H1 (cell line): ENCODE measurements around the gene MRPL28. TPM values are rescaled to one million over a fixed set of nuclear protein-coding genes. Genes with fewer than 3 reads are reported as not detected.
A peak's percentile ranks its signal among the peaks of the same experiment; 100 is the strongest.

ENCODE experiments used
- CTCF ChIA-PET: fragments of 300-600 bp; sonication (Branson Sonifier 250); formaldehyde crosslinking; loops from one replicate; lab custom pipeline; 2021; ENCODE audit not compliant: partially characterized antibody; lab: Charles Lee
- POLR2A ChIA-PET: fragments of 300-600 bp; sonication (Branson Sonifier 250); formaldehyde crosslinking; loops from one replicate; lab custom pipeline; 2021; ENCODE audit warnings: inconsistent platforms; ENCODE audit not compliant: partially characterized antibody; lab: Charles Lee
- DNase-seq, 2 experiments: peaks; one replicate each; pipeline versions ENCODE4 v3.0.0 to v3.0.0-alpha.2; 2010 to 2022; ENCODE audit warnings: low spot score in 2 of 2, low read depth in 1 of 2, mixed read lengths in 1 of 2
- FAIRE-seq: peaks from 2 replicates; lab custom pipeline; 2011; peaks lifted over from hg19 to GRCh38; lab: Jason Lieb, UNC
- H2AFZ ChIP-seq: 2 replicates; pipeline ENCODE4 v1.8.1; 2012; ENCODE audit warnings: low read length, inconsistent platforms
- H2AK5ac ChIP-seq: 2 replicates; pipeline ENCODE4 v1.6.1; 2013; ENCODE audit warnings: low read depth, low read length
- H2BK120ac ChIP-seq: replicated peaks from 2 replicates; pipeline ENCODE3; 2013; ENCODE audit warnings: low read depth, low read length, inconsistent platforms
- H2BK12ac ChIP-seq: 2 replicates; pipeline ENCODE4 v1.6.1; 2013; ENCODE audit warnings: low read depth, low read length
- H2BK15ac ChIP-seq: 2 replicates; pipeline ENCODE4 v1.6.1; 2013; ENCODE audit warnings: low read length
- H2BK20ac ChIP-seq: 2 replicates; pipeline ENCODE4 v1.6.1; 2013; ENCODE audit warnings: low read length
- H2BK5ac ChIP-seq: 2 replicates; pipeline ENCODE4 v1.6.1; 2013; ENCODE audit warnings: low read depth, low read length
- H3K14ac ChIP-seq: 2 replicates; pipeline ENCODE4 v1.6.1; 2013; ENCODE audit warnings: inconsistent platforms; ENCODE audit not compliant: insufficient read length
- H3K18ac ChIP-seq: 2 replicates; pipeline ENCODE4 v1.6.1; 2013; ENCODE audit warnings: low read length; ENCODE audit errors: extremely low read depth
- H3K23ac ChIP-seq: 2 replicates; pipeline ENCODE4 v1.6.1; 2013; ENCODE audit warnings: inconsistent platforms; ENCODE audit not compliant: insufficient read length
- H3K23me2 ChIP-seq: 2 replicates; pipeline ENCODE4 v1.6.1; 2013; ENCODE audit warnings: low read depth, low read length
- H3K27ac ChIP-seq: 2 replicates; pipeline ENCODE4 v1.6.1; 2011; ENCODE audit warnings: low read depth, low read length, inconsistent platforms
- H3K27me3 ChIP-seq, 4 experiments: replicated peaks in 1 of 4; 1 replicate in 1 of 4; 2 replicates in 3 of 4; pipeline versions ENCODE4 v1.6.1 to v1.8.1; 2011 to 2013; ENCODE audit warnings: low read length in 3 of 4, mild to moderate bottlenecking in 3 of 4, inconsistent platforms in 2 of 4, mixed read lengths in 2 of 4, moderate library complexity in 1 of 4; ENCODE audit not compliant: control insufficient read depth in 3 of 4, insufficient read depth in 3 of 4; ENCODE audit errors: extremely low read depth in 1 of 4
- H3K36me3 ChIP-seq, 4 experiments: 2 replicates each; pipeline versions ENCODE4 v1.6.1 to v1.8.1; 2011 to 2013; ENCODE audit warnings: mild to moderate bottlenecking in 4 of 4, low read length in 3 of 4, moderate library complexity in 2 of 4, control low read depth in 1 of 4, inconsistent platforms in 1 of 4; ENCODE audit not compliant: insufficient read depth in 4 of 4, control insufficient read depth in 2 of 4
- H3K4ac ChIP-seq: replicated peaks from 2 replicates; pipeline ENCODE3; 2013; ENCODE audit warnings: low read length, low read depth, mixed read lengths, inconsistent platforms; ENCODE audit not compliant: insufficient read length
- H3K4me1 ChIP-seq, 4 experiments: replicated peaks in 1 of 4; 1 replicate in 1 of 4; 2 replicates in 3 of 4; pipeline versions ENCODE4 v1.6.1 to v1.8.1; 2011 to 2013; ENCODE audit warnings: low read length in 3 of 4, inconsistent platforms in 2 of 4, mixed read lengths in 1 of 4; ENCODE audit not compliant: insufficient read depth in 4 of 4, control insufficient read depth in 3 of 4
- H3K4me2 ChIP-seq, 2 experiments: 2 replicates each; pipeline versions ENCODE4 v1.6.1 to v1.8.1; 2011 to 2013; ENCODE audit warnings: low read depth in 2 of 2, low read length in 2 of 2, control low read depth in 1 of 2, inconsistent platforms in 1 of 2, mild to moderate bottlenecking in 1 of 2; ENCODE audit not compliant: insufficient read depth in 1 of 2
- H3K4me3 ChIP-seq, 4 experiments: fragments of 200-600, 300-600 bp in 1 of 4; sonication (generic), shearing (Covaris generic), sonication (Bioruptor Twin) in 1 of 4; 2 replicates each; pipeline versions ENCODE4 v1.5.1 to v1.8.1; 2011 to 2016; ENCODE audit warnings: low read length in 4 of 4, low read depth in 3 of 4, control low read depth in 2 of 4, inconsistent platforms in 2 of 4, mild to moderate bottlenecking in 2 of 4, mixed read lengths in 1 of 4, moderate library complexity in 1 of 4; ENCODE audit not compliant: insufficient read depth in 2 of 4; ENCODE audit errors: extremely low read depth in 1 of 4
- H3K56ac ChIP-seq: replicated peaks from 2 replicates; pipeline ENCODE3; 2013; ENCODE audit warnings: low read depth, mild to moderate bottlenecking, mixed read lengths, low read length, inconsistent platforms; ENCODE audit not compliant: insufficient read length
- H3K79me1 ChIP-seq: 2 replicates; pipeline ENCODE4 v1.6.1; 2013; ENCODE audit warnings: low read depth, low read length, control low read depth
- H3K79me2 ChIP-seq, 2 experiments: 2 replicates each; pipeline versions ENCODE4 v1.6.1 to v1.8.1; 2012 to 2013; ENCODE audit warnings: low read length in 2 of 2, mild to moderate bottlenecking in 2 of 2, inconsistent platforms in 1 of 2; ENCODE audit not compliant: insufficient read depth in 2 of 2, control insufficient read depth in 1 of 2
- H3K9ac ChIP-seq, 4 experiments: replicated peaks in 1 of 4; 1 replicate in 1 of 4; 2 replicates in 3 of 4; pipeline versions ENCODE4 v1.6.1 to v1.8.1; 2011 to 2013; ENCODE audit warnings: low read depth in 3 of 4, low read length in 3 of 4, control low read depth in 2 of 4, mild to moderate bottlenecking in 2 of 4, moderate library complexity in 2 of 4, inconsistent platforms in 1 of 4; ENCODE audit errors: extremely low read depth in 1 of 4
- H3K9me3 ChIP-seq, 2 experiments: 2 replicates each; pipeline versions ENCODE4 v1.6.1 to v1.8.1; 2012 to 2013; ENCODE audit warnings: mild to moderate bottlenecking in 2 of 2, moderate library complexity in 2 of 2, control low read depth in 1 of 2, inconsistent platforms in 1 of 2, low read depth in 1 of 2, low read length in 1 of 2, mixed read lengths in 1 of 2; ENCODE audit not compliant: insufficient read depth in 2 of 2
- H4K20me1 ChIP-seq, 2 experiments: replicated peaks in 1 of 2; 2 replicates each; pipeline versions ENCODE3 to v1.8.1; 2011 to 2013; ENCODE audit warnings: inconsistent platforms in 2 of 2, low read length in 2 of 2, mild to moderate bottlenecking in 1 of 2; ENCODE audit not compliant: insufficient read depth in 2 of 2, control insufficient read depth in 1 of 2
- H4K5ac ChIP-seq: 2 replicates; pipeline ENCODE4 v1.6.1; 2013; ENCODE audit warnings: low read length, low read depth, mixed read lengths, inconsistent platforms; ENCODE audit not compliant: insufficient read length
- H4K8ac ChIP-seq: 2 replicates; pipeline ENCODE4 v1.8.0; 2013; ENCODE audit warnings: mild to moderate bottlenecking, moderate library complexity, low read length, inconsistent platforms; ENCODE audit not compliant: insufficient read depth; ENCODE audit errors: extremely low read depth
- H4K91ac ChIP-seq: replicated peaks from 2 replicates; pipeline ENCODE3; 2013; ENCODE audit warnings: low read length, mixed read lengths, inconsistent platforms; ENCODE audit not compliant: insufficient read length
- FOSL1 ChIP-seq: IDR thresholded peaks from 2 replicates; pipeline ENCODE4 v1.6.1; 2011; ENCODE audit warnings: mild to moderate bottlenecking, low read depth, low read length, moderate library complexity; ENCODE audit not compliant: insufficient read depth
- KDM4A ChIP-seq: IDR thresholded peaks from one replicate; pipeline ENCODE4 v1.7.1; 2012; ENCODE audit warnings: low read depth, mild to moderate bottlenecking, moderate library complexity, low read length, inconsistent platforms; ENCODE audit not compliant: severe bottlenecking
- SIX5 ChIP-seq: IDR thresholded peaks from 2 replicates; pipeline ENCODE4 v1.6.1; 2011; ENCODE audit warnings: mild to moderate bottlenecking, low read depth, low read length
- SP1 ChIP-seq: IDR thresholded peaks from 2 replicates; pipeline ENCODE4 v1.6.1; 2011; ENCODE audit warnings: low read depth, low read length
- SRF ChIP-seq: IDR thresholded peaks from 2 replicates; pipeline ENCODE4 v1.6.1; 2011; ENCODE audit warnings: mild to moderate bottlenecking, low read depth, low read length, moderate library complexity
- TBP ChIP-seq: IDR thresholded peaks from 2 replicates; pipeline ENCODE4 v1.6.1; 2011; ENCODE audit warnings: low read depth, low read length, improper control_type of control experiment
- WGBS, 2 experiments: shearing (Covaris generic) in 1 of 2; methylation state at CpG; one replicate each; pipeline versions ENCODE4 v1.1.6 to v1.1.7; 2013 to 2015; ENCODE audit warnings: low lambda C conversion rate in 2 of 2, mixed read lengths in 2 of 2, inconsistent platforms in 1 of 2, low coverage in 1 of 2, missing lambda C conversion rate in 1 of 2; ENCODE audit not compliant: insufficient replicate concordance in 2 of 2, insufficient coverage in 1 of 2, insufficient read length in 1 of 2; ENCODE audit errors: extremely low coverage in 1 of 2, missing lambda C conversion rate in 1 of 2; 5-methylcytosine and 5-hydroxymethylcytosine counted together
- polyA plus RNA-seq, 7 experiments: library from polyadenylated mRNA; depleted of rRNA in 3 of 7; stranded (reverse) in 5 of 7; unstranded in 2 of 7; fragments of >200 nt in 5 of 7; fragments of 200-250 nt in 2 of 7; gene quantifications; 1 replicate in 5 of 7; 2 replicates in 1 of 7; 4 replicates in 1 of 7; pipeline versions ENCODE4 v1.2.1 to v1.2.3, GENCODE V29; 2011 to 2013; ENCODE audit warnings: missing spikeins in 2 of 7, mixed read lengths in 2 of 7
- total RNA-seq: library from RNA; stranded (reverse); fragmentation: NEBNext Ultra II Directional; extraction: Animal tissue kit (Norgen Biotek cat#: 25700); gene quantifications from 2 replicates; pipeline ENCODE4 v1.2.1, GENCODE V29; 2021

The MRPL28 gene
- total and polyA plus RNA-seq, 2 of the 8 experiments (the other 6 are each of a cell fraction or from before 2014, with no cell fraction given), result 88.9 to 188 TPM

GRCh38 chr16:363766-364490, 6.4 kb downstream of the MRPL28 start:
- Histone ChIP-seq H2BK5ac (peak overlapping the region; percentile 63; the same call in 1 of the 2 replicates), H3K9me3 (no peaks in the 10 kb centered on the region), H3K56ac (no peak overlapping the region), H4K20me1 (peaks cover 0 to 3% of the 10 kb centered on the region in 2 experiments), H3K23ac (no peak overlapping the region), H3K23me2 (no peaks in the 10 kb centered on the region), H3K36me3 (peaks cover 5 to 18% (median 17%) of the 10 kb centered on the region in 4 experiments; a peak in 5 of 8 replicates), H3K4me3 (no peak overlapping the region), H3K4ac (no peak overlapping the region), H4K8ac (peak overlapping the region; percentile 79), H2BK20ac (no peak overlapping the region), H3K79me1 (no peaks in the 10 kb centered on the region), H4K91ac (no peak overlapping the region), H2BK120ac (no peak overlapping the region), H3K4me1 (no peaks in the 10 kb centered on the region; a peak in 2 of 7 replicates), H3K27me3 (no peaks in the 10 kb centered on the region), H3K79me2 (no peaks in the 10 kb centered on the region; a peak in 1 of 4 replicates), H3K9ac (no peak overlapping the region), H3K18ac (no peak overlapping the region), H2AFZ (no peak overlapping the region), H2AK5ac (0 out of 2 replicates have a peak overlapping the region, but pooled peaks have one; percentile 88), H2BK15ac (peak overlapping the region; percentile 61; the same call in 1 of the 2 replicates), H4K5ac (no peak overlapping the region), H3K27ac (no peak overlapping the region), H3K4me2 (no peak overlapping the region), H3K14ac (no peak overlapping the region), H2BK12ac (no peak overlapping the region)
- FAIRE-seq, result no peak
- WGBS, 2 experiments, result 86% methylated on average over 15 of the region's 24 CpGs; no CpG with 5 or more reads in 1 of the 2 experiments
- DNase-seq, result no peak
- CTCF ChIA-PET, result interaction anchor here (1.5 to 2.7 kb wide), 5 partner anchors 22 to 290 kb away, joined by 3 to 15 read pairs (median 13); partner anchors contain the start of gene ARHGDIG
- POLR2A ChIA-PET, result interaction anchor here (1.4 to 2.4 kb wide), 4 partner anchors 9 to 128 kb away, joined by 3 to 6 read pairs (median 5); partner anchors contain the start of gene AXIN1
- TF ChIP-seq KDM4A (no peak), TBP (no peak), SIX5 (no peak), FOSL1 (no peak), SP1 (no peak), SRF (no peak)
